Measurements from ENCODE around the gene PIBF1. TPM values are rescaled to one million over a fixed set of nuclear protein-coding genes. Genes with fewer than 3 reads are reported as not detected.
"Not testable (repeated sequence)": the region's sequence is repeated elsewhere in the genome, so short reads cannot be mapped to it uniquely, and the experiment has no call there.

Gene PIBF1
- total RNA-seq, 1 donor from 2014 or later, result 28.3 TPM

DNA sequence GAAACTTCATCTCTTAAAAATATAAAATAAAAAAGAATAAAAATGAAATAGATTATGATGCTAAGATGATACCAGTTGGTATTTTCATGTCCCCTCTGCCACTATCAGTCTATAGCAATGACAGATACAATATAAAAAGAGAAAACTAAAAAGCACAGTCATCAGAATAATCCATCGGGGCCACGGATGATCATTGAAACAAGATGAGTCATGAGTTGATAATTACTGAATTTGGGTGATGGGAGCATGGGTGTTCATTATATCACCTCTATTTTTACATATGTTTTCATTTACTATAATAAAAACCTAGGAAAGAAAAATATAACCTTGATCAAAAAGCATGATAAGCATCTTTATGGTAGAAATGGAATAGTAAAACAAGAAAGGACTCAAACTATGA, 41.1 kb downstream of the PIBF1 start:
- H3K27ac ChIP-seq, result no peak overlapping the region
- DNase-seq (no peak), ATAC-seq (no peak)
- no peak overlapping the region for H3K4me3 ChIP-seq
- no peaks in the 10 kb centered on the region for H3K27me3 ChIP-seq (ENCODE audit: low read depth)
- TF ChIP-seq, protein P1, sequence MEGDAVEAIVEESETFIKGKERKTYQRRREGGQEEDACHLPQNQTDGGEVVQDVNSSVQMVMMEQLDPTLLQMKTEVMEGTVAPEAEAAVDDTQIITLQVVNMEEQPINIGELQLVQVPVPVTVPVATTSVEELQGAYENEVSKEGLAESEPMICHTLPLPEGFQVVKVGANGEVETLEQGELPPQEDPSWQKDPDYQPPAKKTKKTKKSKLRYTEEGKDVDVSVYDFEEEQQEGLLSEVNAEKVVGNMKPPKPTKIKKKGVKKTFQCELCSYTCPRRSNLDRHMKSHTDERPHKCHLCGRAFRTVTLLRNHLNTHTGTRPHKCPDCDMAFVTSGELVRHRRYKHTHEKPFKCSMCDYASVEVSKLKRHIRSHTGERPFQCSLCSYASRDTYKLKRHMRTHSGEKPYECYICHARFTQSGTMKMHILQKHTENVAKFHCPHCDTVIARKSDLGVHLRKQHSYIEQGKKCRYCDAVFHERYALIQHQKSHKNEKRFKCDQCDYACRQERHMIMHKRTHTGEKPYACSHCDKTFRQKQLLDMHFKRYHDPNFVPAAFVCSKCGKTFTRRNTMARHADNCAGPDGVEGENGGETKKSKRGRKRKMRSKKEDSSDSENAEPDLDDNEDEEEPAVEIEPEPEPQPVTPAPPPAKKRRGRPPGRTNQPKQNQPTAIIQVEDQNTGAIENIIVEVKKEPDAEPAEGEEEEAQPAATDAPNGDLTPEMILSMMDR (IDR thresholded peaks at IDR 0.05), result no peak
- peaks cover 40% of the 10 kb centered on the region for H3K36me3 ChIP-seq
- H3K4me1 ChIP-seq, result no peaks in the 10 kb centered on the region
- intact Hi-C loops (cut with DNase I), result no loop called here
- H3K9me3 ChIP-seq, result no peaks in the 10 kb centered on the region

- no peak overlapping the region for H3K27ac ChIP-seq
- ATAC-seq (peak in 1 of 2 donors; percentile 32), DNase-seq (no peak)
- H3K36me3 ChIP-seq, result peaks cover 47% of the 10 kb centered on the region
- intact Hi-C loops (cut with DNase I), result no loop called here
- H3K4me1 ChIP-seq, result no peaks in the 10 kb centered on the region
- H3K27me3 ChIP-seq (ENCODE audit: low read depth), result no peaks in the 10 kb centered on the region
- no peak overlapping the region for H3K4me3 ChIP-seq
- no peaks in the 10 kb centered on the region for H3K9me3 ChIP-seq
- TF ChIP-seq, protein P1 (IDR thresholded peaks at IDR 0.05), result no peak
Measured at GRCh38 chr13:72823724-72824123, 41.8 kb downstream of the PIBF1 start.

DNA sequence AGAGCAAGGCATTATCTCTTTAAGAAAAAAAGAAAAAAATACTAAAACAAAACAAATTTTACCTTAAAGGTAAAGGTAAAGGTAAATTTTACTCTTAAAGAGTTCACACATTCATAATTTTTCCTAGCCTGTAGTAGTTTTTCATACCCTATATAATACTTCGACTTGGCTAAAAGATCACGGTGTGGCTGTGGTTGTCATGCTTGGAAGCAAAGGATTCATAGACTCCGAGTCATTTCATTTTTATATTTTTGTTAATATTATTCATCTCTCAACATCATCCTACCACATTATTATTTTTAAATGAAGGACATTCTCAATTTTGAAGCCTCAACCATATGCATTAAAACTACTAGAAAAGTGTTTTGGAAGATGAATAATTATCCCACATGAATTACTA, 52.7 kb downstream of the PIBF1 start:
- intact Hi-C loops (cut with DNase I), result no loop called here
- DNase-seq, result no peak
- ATAC-seq, result no peak
- peaks cover 33% of the 10 kb centered on the region for H3K36me3 ChIP-seq
- H3K4me3 ChIP-seq, result no peak overlapping the region
- TF ChIP-seq, protein P1 (IDR thresholded peaks at IDR 0.05), result no peak
- no peaks in the 10 kb centered on the region for H3K27me3 ChIP-seq (ENCODE audit: low read depth)
- no peak overlapping the region for H3K27ac ChIP-seq
- H3K4me1 ChIP-seq, result no peaks in the 10 kb centered on the region
- H3K9me3 ChIP-seq, result no peaks in the 10 kb centered on the region

GRCh38 chr13:72839831-72840426, 58.0 kb downstream of the PIBF1 start:
- Histone ChIP-seq H3K27ac (no peak overlapping the region), H3K27me3 (ENCODE audit: low read depth) (no peaks in the 10 kb centered on the region), H3K4me3 (no peak overlapping the region), H3K36me3 (peaks cover 35% of the 10 kb centered on the region), H3K4me1 (no peaks in the 10 kb centered on the region), H3K9me3 (no peaks in the 10 kb centered on the region)
- TF ChIP-seq, protein P1 (IDR thresholded peaks at IDR 0.05), result peak; percentile 64
- DNase-seq (no peak), ATAC-seq (peak; percentile 72 to 88)
- intact Hi-C loops (cut with DNase I), result no loop called here

DNA sequence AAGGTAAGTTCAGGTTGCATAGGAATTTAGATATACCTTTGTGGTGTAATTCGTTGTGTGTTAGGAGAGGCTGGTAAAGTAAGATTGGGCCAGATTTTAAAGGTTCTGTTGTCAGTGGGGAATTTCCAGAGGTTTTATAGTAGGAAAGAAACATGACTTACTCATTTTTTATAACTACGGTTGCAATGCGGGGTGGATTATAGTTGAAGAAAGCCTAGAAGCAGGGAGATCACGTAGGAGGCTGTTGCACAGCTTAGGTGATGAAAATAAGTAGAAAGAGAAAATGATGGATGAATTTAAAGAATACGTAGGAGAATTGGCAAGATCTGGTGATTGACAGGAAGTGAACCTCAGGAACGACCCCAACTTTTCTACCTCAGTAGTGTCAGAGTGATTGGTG, 61.1 kb downstream of the PIBF1 start:
- no peaks in the 10 kb centered on the region for H3K27me3 ChIP-seq (ENCODE audit: low read depth)
- peaks cover 27% of the 10 kb centered on the region for H3K36me3 ChIP-seq
- TF ChIP-seq, protein P1 (IDR thresholded peaks at IDR 0.05), result no peak
- no peaks in the 10 kb centered on the region for H3K9me3 ChIP-seq
- no peak for DNase-seq
- no peak overlapping the region for H3K4me3 ChIP-seq
- no peak for ATAC-seq
- H3K4me1 ChIP-seq, result no peaks in the 10 kb centered on the region
- intact Hi-C loops (cut with DNase I), result no loop called here
- H3K27ac ChIP-seq, result no peak overlapping the region

DNA sequence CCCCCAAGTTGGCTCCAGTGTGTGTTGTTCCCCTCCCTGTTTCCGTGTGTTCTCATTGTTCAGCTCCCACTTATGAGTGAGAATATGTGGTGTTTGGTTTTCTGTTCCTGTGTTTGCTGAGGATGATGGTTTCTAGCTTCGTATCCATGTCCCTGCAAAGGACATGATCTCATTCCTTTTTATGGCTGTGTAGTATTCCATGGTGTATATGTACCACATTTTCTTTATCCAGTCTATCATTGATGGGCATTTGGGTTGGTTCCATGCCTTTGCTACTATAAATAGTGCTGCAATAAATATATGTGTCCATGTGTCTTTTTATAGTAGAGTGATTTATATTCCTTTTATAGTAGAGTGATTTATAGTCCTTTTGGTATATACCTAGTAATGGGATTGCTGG, 63.2 kb downstream of the PIBF1 start:
- H3K36me3 ChIP-seq, result peaks cover 43% of the 10 kb centered on the region
- ATAC-seq; intact Hi-C loops (cut with DNase I): not testable (repeated sequence)

More for the DNA sequence above, 63.2 kb downstream of the PIBF1 start:
- not testable (repeated sequence) for H3K27me3 ChIP-seq (ENCODE audit: low read depth); DNase-seq; H3K27ac ChIP-seq; H3K4me3 ChIP-seq; H3K9me3 ChIP-seq; H3K4me1 ChIP-seq
